Measurements from ENCODE around the gene STK35.

- TF ChIP-seq CTCF (IDR thresholded peaks at IDR 0.05) (no peak), POLR2A (IDR thresholded peaks at IDR 0.05) (no peak)
Measured at GRCh38 chr20:2086980-2087377, 14.6 kb upstream of the STK35 start.

Data from uterus (tissue), 2 donors.